HG02642 (cell line): ENCODE measurements around the gene RNF123.

Experiments used
- ATAC-seq: cut with Tn5 transposase; IDR thresholded peaks from one replicate; pipeline ENCODE4 v1.9.1; 2021; ENCODE audit warnings: mild to moderate bottlenecking; ENCODE audit not compliant: unreplicated experiment, poor library complexity

RNF123 gene

DNA sequence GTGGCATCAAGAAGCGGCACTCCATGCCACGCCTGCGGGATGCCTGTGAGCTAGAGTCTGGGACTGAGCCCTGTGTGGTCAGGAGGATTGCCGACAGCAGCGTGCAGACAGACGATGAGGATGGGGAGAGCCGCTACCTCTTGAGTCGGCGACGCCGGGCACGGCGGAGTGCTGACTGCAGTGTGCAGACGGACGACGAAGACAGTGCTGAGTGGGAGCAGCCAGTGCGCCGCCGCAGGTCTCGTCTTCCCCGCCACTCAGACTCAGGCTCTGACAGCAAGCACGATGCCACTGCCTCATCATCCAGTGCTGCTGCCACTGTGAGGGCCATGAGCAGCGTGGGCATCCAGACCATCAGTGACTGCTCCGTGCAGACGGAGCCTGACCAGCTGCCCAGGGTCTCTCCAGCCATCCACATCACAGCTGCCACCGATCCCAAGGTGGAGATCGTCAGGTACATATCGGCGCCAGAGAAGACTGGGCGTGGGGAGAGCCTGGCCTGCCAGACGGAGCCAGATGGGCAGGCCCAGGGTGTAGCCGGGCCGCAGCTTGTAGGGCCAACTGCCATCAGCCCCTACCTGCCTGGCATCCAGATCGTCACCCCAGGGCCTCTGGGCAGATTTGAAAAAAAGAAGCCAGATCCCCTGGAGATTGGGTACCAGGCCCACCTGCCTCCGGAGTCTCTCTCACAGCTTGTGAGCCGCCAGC is 32.0 kb upstream of the RNF123 start:
- ATAC-seq = no peak

DNA sequence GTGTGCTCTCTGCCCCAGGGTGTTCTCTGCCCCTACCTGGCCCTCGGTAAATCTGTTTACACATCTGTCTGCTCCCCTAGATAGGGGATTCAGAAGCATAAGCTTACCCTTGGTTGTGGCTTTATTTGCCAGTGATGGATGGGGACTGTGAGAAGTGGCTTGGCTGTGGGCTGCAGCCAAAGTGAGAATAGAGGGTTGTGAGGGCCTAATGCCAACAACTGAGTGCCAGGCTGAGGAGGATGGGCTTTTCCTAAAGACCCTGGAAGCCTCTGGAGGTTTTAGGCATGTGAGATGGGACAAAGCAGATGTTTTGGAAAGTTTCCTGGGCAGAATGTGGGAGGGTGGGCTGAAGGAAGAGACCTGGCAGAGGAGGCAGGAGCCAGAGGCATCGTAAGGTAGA is 30.6 kb upstream of the RNF123 start:
- no peak for ATAC-seq

DNA sequence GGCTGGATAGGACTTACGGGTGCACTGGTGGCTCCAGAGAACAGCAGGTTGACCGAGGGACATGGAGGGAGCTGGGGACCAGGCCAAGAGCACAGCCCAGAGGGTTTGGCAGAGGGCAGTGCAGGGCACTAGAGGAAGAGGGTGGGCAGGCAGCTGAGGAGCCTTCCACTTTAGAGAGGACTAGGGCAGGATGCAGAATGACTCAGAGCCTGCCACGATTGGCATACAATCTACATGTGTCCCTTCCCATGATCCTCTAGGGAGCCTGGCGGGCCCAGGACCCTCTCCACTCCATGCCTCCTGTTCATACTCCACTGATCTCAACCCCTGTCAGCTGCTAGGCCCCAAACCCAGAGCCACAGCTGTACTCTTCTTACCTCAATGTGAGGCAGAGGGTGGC is 29.6 kb upstream of the RNF123 start:
- ATAC-seq = no peak

DNA sequence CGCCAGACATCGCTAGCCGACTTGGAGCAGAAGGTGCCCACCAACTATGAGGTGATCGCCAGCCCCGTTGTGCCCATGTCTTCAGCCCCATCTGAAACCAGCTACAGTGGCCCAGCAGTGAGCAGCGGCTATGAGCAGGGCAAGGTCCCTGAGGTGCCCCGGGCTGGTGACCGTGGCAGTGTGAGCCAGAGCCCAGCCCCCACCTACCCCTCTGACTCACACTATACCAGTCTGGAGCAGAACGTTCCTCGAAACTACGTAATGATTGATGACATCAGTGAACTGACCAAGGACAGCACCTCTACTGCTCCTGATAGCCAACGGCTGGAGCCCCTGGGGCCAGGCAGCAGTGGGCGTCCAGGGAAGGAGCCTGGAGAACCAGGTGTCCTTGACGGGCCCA is 28.1 kb upstream of the RNF123 start:
- ATAC-seq = no peak

DNA sequence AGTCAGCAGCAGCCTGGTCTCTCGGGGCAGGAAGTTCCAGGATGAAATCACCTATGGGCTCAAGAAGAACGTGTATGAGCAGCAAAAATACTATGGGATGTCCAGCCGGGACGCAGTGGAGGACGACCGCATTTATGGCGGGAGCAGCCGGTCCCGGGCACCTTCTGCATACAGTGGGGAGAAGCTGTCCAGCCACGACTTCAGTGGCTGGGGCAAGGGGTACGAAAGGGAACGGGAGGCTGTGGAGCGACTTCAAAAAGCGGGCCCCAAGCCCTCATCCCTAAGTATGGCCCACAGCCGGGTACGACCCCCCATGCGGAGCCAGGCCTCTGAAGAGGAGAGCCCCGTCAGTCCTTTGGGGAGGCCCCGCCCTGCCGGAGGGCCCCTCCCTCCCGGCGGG is 27.3 kb upstream of the RNF123 start:
- ATAC-seq = no peak

DNA sequence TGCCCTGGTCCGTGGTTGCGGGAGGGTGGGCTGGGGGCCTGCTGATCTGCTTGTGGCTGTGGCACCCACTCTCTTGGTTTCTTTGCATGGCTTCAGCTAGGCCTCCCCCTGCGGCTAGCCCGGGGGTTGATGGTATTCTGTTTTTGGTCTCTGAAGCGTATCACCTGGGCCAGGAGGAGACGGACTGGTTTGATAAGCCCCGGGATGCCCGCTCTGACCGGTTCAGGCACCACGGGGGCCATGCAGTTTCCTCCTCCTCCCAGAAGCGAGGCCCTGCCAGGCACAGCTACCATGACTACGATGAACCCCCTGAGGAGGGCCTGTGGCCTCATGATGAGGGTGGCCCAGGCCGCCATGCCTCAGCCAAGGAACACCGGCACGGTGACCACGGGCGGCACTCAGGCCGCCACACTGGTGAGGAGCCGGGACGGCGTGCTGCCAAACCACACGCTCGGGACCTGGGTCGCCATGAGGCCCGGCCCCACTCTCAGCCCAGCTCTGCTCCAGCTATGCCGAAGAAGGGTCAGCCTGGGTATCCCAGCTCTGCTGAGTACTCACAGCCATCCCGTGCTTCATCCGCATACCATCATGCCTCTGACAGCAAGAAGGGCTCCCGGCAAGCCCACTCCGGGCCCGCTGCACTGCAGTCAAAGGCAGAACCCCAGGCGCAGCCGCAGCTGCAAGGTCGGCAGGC is 26.5 kb upstream of the RNF123 start:
- ATAC-seq = no peak

DNA sequence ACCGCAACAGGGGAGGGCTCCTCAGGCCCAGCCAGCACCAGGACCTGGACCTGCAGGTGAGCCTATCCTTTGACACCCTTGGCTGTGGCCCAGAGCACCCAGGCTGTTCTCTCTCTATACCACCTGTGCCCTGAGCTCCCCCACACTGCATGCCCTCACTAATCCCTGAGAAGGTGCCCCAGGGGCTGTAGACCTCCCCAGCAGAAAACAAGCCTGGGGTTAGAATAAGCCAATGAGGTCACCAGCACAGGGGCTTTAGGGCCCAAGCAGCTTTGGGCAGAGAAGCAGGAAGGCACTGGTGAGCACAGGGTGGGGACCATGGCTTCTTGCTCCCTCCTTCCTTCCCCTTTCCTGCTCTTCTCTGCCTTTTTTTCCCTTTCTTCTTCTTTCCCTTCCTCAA is 25.5 kb upstream of the RNF123 start:
- ATAC-seq = no peak

DNA sequence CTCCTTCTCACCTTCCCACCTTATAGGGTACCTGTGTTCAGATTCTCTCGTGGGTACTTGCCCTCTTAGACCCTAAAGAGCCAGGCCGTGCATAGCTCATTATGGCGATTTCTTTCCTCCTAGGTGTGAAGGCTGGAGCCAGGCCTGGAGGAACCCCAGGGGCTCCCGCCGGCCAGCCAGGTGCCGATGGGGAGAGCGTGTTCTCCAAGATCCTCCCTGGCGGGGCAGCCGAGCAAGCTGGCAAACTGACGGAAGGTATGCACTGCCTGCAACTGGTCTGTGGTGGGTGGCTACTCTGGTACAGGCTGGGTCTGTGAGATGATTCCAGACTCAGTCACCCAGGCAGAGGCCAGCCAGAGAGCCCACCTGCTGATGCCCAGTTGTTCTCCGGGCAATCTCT is 25.1 kb upstream of the RNF123 start:
- ATAC-seq = no peak

DNA sequence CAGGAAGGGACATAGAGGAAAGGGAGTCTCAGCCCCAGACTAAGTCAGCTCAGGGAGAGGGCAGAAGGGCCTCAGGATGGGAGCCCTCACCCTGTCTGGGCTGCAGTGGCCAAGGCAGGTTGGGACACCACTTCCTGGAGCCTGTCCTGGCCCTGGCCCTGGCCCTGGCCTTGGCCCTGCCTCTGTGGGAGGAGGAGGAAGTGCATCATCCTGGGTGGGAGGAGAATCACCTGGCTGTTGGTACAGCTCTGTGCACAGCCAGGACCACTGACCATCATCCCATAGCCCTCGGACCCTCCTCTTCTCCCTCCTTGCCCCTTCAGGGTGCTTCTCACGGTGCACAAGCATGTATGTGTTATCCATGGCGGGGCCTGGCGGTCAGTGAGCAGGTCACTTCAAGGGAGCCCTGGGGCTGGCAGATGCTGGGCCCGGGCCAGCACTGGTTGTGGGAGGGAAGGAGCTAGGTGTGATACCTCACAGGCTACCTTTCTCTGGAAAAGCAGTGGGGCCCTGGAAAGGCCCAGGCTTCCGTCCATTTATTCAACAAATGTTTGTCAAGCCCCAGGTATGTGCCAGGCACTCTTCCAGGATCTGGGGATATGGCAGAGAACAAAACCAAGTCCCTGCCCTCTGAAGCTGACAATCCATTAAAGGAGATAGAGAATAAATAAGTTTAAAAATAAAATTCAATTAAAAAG is 23.4 kb upstream of the RNF123 start:
- no peak for ATAC-seq

DNA sequence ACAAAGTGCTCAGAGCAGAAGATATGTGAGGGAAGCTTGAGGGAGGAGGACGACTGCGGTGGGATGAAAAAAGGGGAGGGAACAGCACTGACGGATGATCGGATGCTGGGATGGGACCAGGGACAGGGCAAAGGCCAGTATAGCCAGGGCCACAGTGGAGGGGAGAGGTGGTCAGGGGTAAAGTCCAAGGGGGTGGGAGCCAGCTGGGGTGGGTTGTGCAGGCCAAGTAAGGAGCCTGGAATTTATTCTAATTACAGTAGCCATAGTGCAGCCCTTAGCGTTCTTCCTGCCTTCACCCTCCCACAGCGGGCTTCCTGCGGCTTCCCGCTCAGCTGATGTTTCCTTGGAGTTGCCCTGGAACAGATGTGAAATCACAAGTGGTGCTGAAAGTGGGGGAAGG is 22.8 kb upstream of the RNF123 start:
- ATAC-seq = no peak

DNA sequence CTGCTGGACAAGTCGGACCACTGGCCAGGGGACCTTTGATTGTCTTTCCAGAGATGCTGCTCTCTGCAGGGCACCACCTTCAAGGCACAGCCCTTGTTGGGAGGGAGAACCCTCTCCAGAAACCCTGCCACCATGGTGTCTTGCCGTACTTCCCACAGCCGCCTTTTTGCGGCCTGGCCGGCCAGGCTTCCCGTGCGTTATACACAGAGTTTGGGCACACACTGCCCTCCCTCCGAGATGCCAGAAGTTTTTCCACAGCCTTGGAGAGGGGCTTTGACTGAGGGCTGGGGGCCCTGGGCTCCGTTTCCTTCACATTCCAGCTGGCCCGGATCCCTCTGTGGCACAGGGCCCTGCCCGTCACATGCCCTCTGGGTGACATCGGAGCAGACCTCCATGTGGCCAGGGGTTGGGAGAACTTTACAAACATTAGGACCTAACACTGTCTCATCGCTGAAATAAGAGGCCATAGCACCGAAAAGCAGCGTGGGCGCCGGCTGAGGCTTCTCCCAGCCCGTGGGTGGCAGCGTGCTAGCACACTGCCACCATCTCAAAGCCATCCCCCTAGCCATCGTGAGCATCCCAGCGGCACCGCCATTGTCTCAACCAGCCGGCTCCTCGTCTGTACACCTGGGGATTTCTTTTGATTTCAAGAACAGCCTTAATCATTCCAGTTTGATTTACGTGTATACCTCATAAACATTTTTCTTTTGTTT is 21.5 kb upstream of the RNF123 start:
- no peak for ATAC-seq

DNA sequence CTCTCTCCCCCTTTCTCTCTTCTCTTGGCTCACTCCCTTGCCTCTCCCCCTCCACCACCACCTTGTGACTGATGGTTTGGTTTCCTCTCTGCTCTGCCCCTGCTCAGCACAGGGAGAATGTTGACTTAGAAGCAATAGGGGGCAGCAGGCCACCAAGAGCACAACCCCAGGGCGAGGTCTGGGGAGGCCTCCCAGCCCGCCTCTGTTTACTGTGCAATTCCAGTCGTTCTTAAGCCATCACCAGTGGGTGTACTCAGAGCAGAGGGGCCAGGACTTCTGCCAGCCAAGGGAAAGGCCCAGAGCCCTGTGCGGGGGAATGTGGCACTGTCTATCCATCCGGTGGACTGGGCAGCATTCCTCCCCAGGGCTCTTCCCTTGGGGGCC is 21.0 kb upstream of the RNF123 start:
- no peak for ATAC-seq

DNA sequence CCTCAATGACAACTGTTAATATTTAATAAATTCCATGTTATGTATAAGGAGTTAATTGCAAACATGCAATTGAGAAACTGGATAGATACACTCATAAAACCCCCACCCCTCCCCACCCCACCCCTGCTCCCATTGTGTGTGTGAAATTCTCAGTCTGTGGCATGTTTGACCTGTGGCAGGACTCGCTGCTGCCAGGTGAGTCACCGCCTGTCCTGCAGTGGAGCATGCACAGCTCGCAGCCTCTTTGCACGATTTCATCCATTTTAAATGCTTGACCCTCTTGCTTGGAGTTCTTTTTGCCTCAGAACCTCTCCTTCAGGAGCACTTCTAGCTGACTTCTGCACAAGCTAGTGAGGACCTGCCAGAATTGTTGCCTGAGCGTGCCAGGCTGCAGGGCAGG is 20.5 kb upstream of the RNF123 start:
- no peak for ATAC-seq

DNA sequence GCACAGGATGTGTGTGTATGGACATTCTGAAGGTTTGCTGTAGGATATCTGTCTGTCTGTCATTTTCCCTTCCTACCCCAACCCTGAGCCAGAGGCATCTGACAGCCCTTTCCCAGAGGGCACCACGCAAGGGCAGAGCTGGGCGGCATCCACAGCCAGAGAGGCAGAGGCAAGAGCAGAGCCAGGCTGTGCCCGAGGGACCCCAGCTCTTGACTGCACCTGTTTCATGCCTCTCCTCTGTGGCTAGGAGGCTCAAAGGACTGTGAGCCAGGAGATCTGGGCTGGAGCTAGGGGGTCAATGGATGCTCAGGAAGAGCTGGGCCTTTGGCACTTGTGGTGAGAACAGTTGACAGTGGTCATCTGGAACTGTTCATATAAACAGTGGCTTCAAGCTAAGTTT is 20.0 kb upstream of the RNF123 start:
- no peak for ATAC-seq

DNA sequence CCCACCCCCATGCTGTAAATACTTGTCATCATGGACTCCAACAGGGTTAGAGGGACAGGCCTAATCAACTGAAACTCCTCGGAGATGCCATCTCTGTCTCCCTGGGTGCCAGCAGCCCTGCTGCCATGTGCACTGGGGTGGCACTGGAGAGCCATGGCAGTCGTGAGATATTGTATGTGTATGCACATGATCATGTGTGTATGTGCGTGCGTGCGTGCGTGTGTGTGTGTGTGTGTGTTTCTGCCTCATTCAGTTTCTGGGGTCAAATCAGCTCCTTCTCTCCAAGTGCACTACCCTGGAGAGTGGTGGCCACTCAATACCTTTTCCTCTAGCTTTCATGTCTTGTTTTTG is 18.4 kb upstream of the RNF123 start:
- ATAC-seq = no peak

DNA sequence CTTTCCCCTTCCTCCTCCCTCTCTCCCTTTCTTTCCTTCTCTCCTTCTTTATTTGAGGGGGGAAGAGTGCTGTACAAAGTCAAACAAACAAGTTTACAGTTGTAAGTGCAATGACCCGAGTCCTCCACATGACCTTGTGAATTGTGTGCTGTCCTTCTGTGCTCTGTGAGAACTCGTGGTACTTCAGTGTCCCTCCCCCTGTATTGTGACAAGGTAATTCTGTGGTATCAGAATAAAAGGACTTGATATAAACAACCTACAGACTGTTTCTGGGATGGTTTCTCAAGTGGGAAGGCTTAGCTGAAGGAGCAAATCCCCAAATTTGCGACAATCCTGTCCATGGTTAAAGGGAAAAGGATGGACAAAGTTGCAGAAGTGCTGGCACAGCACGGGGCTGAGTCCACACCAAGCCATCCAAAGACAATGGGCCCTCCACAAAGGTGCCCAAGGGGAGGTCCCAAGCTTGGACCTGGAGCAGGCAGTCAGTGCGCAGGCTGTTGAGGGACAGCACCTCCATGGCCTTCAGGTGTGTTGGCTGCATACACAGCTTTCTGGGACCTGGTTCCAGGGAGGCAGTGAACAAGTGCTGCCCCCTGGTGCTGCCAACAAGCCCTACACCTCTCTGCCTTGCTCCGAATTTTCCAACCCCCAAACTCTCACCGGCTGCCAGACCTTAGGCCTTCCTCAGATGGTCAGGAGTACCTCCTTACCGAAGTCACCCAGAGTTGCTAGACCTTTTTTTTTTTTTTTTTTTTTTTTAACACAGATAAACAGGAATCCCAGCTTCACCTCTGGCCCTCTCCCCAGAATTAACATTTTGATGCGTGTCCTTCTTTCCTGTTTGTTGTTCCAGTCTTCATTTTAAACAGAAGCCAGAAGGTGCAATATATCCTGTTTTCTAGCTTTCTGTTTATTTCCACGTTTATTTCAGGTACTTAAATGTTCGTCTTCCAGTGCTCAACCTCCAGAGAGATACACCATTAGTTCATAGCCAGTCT is 17.8 kb upstream of the RNF123 start:
- no peak for ATAC-seq

DNA sequence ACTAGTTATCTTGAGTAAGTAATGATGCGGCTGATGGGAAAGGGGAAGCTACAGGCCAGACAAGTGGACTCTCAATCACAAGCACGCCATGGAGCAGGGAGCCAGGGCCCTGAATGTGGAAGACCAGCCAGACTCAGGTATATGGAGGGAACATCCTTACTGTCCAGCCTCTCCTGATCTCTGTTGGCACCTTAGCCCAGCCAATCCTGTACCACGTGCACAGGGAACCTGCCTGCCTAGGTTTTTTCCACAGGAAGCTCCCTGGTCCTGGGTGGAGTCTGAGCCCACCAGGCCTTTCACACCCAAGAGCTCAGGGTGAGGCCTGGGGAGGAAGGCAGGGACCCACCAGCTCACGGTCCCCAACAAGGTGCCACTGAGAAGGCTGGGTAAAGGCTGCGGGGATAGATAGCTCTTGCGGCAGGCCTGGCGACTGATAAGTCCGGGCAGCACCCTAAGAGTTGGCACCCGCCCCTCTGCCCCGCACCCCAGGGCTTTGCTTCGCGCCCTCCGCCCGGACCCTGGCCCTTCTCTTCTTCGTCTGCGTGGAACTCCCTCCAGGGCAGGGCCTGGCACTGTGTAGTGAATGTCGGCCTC is 16.1 kb upstream of the RNF123 start:
- ATAC-seq = no peak

DNA sequence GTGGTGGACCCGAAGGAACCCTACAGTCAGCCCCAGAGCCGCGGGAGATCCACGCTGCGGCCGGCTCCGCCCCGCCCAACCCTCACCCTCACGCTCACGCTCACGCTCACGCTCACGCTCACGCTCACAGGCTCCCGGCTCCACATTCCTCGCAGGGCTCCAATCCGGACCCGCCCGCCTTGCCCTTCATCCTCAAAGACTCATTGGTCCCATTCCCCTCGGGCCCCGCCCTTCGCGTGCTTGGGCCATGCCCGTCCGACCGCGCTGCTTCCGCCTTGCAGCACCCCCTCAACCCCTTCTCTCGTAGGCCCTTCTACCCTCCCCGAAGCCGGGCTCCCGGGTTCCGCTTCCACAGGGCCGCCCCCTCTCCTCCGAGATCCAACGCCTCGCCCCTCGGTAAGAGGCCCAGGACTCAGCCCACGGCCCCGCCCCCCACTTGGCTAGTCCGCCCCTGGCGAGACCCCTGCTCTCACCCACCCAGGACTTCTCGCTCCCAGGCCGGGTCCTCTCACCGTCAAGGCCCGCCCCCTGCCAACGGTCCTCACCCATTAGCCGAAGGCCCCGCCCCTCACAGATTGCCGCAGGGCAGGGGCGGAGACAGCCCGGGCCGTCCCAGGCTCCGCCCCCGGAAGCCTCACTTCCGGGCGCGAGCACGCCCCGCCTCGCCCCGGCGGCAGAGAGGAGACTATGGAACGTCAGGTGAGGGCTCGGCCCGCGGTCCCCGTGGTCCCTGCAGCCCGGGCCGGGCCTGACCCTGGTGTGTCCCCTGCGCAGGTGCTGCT is 15.5 kb upstream of the RNF123 start, which contains the start of gene APEH:
APEH (plus strand) TSS at position 637 of the 782 bp plus-strand sequence; CDS start at position 688, 51 bp downstream.
- ATAC-seq = peak; percentile 81
